Measurements from ENCODE around the gene IL1RAP. TPM values are rescaled to one million over a fixed set of nuclear protein-coding genes. Genes with fewer than 3 reads are reported as not detected.
A peak's percentile ranks its signal among the peaks of the same experiment; 100 is the strongest.

IL1RAP gene
- total RNA-seq, 2 experiments from 2014 or later = 2.1 to 5.6 TPM

DNA sequence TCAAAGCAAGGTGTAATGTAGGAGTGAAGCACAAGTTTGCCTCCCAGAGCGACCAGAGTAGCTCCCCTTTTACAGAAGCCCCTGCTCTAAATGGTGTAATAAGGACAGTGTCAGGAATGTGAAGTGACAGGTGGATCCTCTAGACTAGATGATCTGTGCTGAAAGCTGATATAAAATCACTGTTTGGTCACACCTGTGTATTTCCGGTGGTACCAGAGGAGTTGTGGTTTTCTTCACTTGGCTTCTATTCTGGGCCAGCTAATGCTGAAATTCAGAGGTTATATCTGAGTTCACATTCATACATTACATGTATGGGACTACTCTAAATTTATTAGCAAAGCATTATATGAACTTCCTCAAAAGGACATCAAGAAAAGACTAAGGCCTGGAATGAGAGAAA, 117.4 kb downstream of the IL1RAP start:
- H2AFZ ChIP-seq (ENCODE audit: low read length) = no peak overlapping the region
- no peak overlapping the region for H3K4me2 ChIP-seq (ENCODE audit: low read length)
- no peak overlapping the region for H3K27ac ChIP-seq (ENCODE audit: low read depth, low read length, poor library complexity, severe bottlenecking)
- ChIA-PET POLR2A (interaction anchor here (0.6 kb wide), 1 partner anchor 122 kb away, joined by 3 read pairs; no protein-coding TSS in a partner anchor), CTCF (ENCODE audit: unreplicated experiment) (no interaction called here)
- no peaks in the 10 kb centered on the region for H3K79me2 ChIP-seq (ENCODE audit: insufficient read depth, low read depth, low read length)
- intact Hi-C loops (cut with micrococcal nuclease; ENCODE audit: unreplicated experiment) = no loop called here
- TF ChIP-seq EZH2phosphoT487 (IDR thresholded peaks at IDR 0.05; ENCODE audit: borderline replicate concordance, low read depth, low read length) = no peak
- TF ChIP-seq, protein P1, sequence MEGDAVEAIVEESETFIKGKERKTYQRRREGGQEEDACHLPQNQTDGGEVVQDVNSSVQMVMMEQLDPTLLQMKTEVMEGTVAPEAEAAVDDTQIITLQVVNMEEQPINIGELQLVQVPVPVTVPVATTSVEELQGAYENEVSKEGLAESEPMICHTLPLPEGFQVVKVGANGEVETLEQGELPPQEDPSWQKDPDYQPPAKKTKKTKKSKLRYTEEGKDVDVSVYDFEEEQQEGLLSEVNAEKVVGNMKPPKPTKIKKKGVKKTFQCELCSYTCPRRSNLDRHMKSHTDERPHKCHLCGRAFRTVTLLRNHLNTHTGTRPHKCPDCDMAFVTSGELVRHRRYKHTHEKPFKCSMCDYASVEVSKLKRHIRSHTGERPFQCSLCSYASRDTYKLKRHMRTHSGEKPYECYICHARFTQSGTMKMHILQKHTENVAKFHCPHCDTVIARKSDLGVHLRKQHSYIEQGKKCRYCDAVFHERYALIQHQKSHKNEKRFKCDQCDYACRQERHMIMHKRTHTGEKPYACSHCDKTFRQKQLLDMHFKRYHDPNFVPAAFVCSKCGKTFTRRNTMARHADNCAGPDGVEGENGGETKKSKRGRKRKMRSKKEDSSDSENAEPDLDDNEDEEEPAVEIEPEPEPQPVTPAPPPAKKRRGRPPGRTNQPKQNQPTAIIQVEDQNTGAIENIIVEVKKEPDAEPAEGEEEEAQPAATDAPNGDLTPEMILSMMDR (conservative IDR thresholded peaks at IDR 0.05; ENCODE audit: low read length) = no peak
- H3K4me1 ChIP-seq (ENCODE audit: insufficient read depth, low read length, poor library complexity, severe bottlenecking) = no peaks in the 10 kb centered on the region
- DNase-seq (ENCODE audit: low spot score) = peak; percentile 2
- H3K9me2 ChIP-seq (ENCODE audit: insufficient read depth, low read length) = no peaks in the 10 kb centered on the region
- no TSS peak for BruUV-seq (replicated peaks)
- H3K36me3 ChIP-seq (ENCODE audit: insufficient read depth, low read length) = no peaks in the 10 kb centered on the region
- no peaks in the 10 kb centered on the region for H3K9me3 ChIP-seq (ENCODE audit: low read length)
- H4K20me1 ChIP-seq (ENCODE audit: insufficient read depth, low read length) = no peaks in the 10 kb centered on the region
- H3K4me3 ChIP-seq (ENCODE audit: low read depth, low read length, poor library complexity, severe bottlenecking) = no peak overlapping the region

DNA sequence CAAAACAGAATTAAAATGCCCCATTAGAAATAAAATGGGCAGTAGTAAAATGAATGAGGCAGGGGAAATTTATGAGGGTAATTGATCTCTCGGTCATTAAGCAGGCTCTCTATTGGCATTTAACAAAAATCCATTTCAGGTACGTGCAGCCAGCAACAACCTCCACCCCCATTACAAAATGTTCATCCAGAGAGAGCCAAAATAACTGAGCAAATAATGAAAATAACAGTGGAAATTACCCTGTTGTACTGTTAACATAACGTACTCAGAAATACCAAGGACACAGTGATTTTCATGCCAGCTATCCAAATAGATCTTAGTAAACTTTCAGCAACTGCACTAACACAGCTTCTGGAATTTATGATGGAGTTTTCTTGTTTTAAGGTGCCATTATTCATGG, 127.7 kb downstream of the IL1RAP start:
- H3K4me1 ChIP-seq (ENCODE audit: insufficient read depth, low read length, poor library complexity, severe bottlenecking) = no peaks in the 10 kb centered on the region
- H3K79me2 ChIP-seq (ENCODE audit: insufficient read depth, low read depth, low read length) = no peaks in the 10 kb centered on the region
- H3K36me3 ChIP-seq (ENCODE audit: insufficient read depth, low read length) = no peaks in the 10 kb centered on the region
- H3K4me2 ChIP-seq (ENCODE audit: low read length) = no peak overlapping the region
- H4K20me1 ChIP-seq (ENCODE audit: insufficient read depth, low read length) = no peaks in the 10 kb centered on the region
- intact Hi-C loops (cut with micrococcal nuclease; ENCODE audit: unreplicated experiment) = no loop called here
- H3K4me3 ChIP-seq (ENCODE audit: low read depth, low read length, poor library complexity, severe bottlenecking) = no peak overlapping the region
- no TSS peak for BruUV-seq (replicated peaks)
- no peak for TF ChIP-seq EZH2phosphoT487 (IDR thresholded peaks at IDR 0.05; ENCODE audit: borderline replicate concordance, low read depth, low read length)
- TF ChIP-seq, protein P1 (conservative IDR thresholded peaks at IDR 0.05; ENCODE audit: low read length) = no peak
- POLR2A ChIA-PET = no interaction called here
- no peaks in the 10 kb centered on the region for H3K9me2 ChIP-seq (ENCODE audit: insufficient read depth, low read length)
- no peak for DNase-seq (ENCODE audit: low spot score)
- no peak overlapping the region for H3K27ac ChIP-seq (ENCODE audit: low read depth, low read length, poor library complexity, severe bottlenecking)
- H2AFZ ChIP-seq (ENCODE audit: low read length) = no peak overlapping the region
- no peaks in the 10 kb centered on the region for H3K9me3 ChIP-seq (ENCODE audit: low read length)
- CTCF ChIA-PET (ENCODE audit: unreplicated experiment) = no interaction called here

DNA sequence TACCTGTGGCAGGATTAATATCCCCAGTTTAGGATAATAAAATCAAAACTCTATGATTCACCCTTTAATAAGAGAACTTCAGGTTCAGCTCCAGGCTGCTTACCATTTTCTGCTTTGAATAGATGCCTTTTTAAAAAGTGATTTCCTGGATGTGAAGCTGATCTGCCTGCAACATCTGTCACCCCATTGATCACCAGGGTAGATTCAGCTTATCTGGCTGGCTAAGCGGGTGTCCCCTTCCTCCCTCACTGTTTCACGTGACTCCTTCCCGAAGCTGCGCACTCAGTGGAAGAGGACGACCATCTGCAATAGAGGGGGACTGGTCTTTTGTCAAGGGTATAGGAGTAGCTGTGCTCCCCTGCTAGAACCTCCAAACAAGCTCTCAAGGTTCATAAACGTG, 128.1 kb downstream of the IL1RAP start:
- intact Hi-C loops (cut with micrococcal nuclease; ENCODE audit: unreplicated experiment) = no loop called here
- H3K9me3 ChIP-seq (ENCODE audit: low read length) = no peaks in the 10 kb centered on the region
- TF ChIP-seq EZH2phosphoT487 (IDR thresholded peaks at IDR 0.05; ENCODE audit: borderline replicate concordance, low read depth, low read length) = no peak
- TF ChIP-seq, protein P1 (conservative IDR thresholded peaks at IDR 0.05; ENCODE audit: low read length) = no peak
- ChIA-PET CTCF (ENCODE audit: unreplicated experiment) (no interaction called here), POLR2A (interaction anchor here (0.5 kb wide), 1 partner anchor 81 kb away, joined by 3 read pairs; no protein-coding TSS in a partner anchor)
- H3K4me2 ChIP-seq (ENCODE audit: low read length) = no peak overlapping the region
- H3K4me1 ChIP-seq (ENCODE audit: insufficient read depth, low read length, poor library complexity, severe bottlenecking) = no peaks in the 10 kb centered on the region
- no peak for DNase-seq (ENCODE audit: low spot score)
- H3K9me2 ChIP-seq (ENCODE audit: insufficient read depth, low read length) = no peaks in the 10 kb centered on the region
- no peaks in the 10 kb centered on the region for H4K20me1 ChIP-seq (ENCODE audit: insufficient read depth, low read length)
- no peaks in the 10 kb centered on the region for H3K79me2 ChIP-seq (ENCODE audit: insufficient read depth, low read depth, low read length)
- H3K27ac ChIP-seq (ENCODE audit: low read depth, low read length, poor library complexity, severe bottlenecking) = no peak overlapping the region
- no peak overlapping the region for H3K4me3 ChIP-seq (ENCODE audit: low read depth, low read length, poor library complexity, severe bottlenecking)
- H2AFZ ChIP-seq (ENCODE audit: low read length) = no peak overlapping the region
- no TSS peak for BruUV-seq (replicated peaks)
- no peaks in the 10 kb centered on the region for H3K36me3 ChIP-seq (ENCODE audit: insufficient read depth, low read length)
